GM23338 (cell line): ENCODE results near the gene ATG7.

ENCODE experiments used
- JUNB ChIP-seq: IDR thresholded peaks from one replicate; pipeline ENCODE4 v1.6.1; 2016; ENCODE audit warnings: antibody characterized with exemption; ENCODE audit not compliant: unreplicated experiment
- POLR2AphosphoS5 ChIP-seq: IDR thresholded peaks from 2 replicates; pipeline ENCODE4 v1.6.1; 2016; ENCODE audit warnings: antibody characterized with exemption, low read depth
- TF ChIP-seq, protein P1 (sequence below): IDR thresholded peaks from one replicate; pipeline ENCODE4 v1.6.1; 2018; ENCODE audit warnings: antibody characterized with exemption; ENCODE audit not compliant: unreplicated experiment

DNA sequence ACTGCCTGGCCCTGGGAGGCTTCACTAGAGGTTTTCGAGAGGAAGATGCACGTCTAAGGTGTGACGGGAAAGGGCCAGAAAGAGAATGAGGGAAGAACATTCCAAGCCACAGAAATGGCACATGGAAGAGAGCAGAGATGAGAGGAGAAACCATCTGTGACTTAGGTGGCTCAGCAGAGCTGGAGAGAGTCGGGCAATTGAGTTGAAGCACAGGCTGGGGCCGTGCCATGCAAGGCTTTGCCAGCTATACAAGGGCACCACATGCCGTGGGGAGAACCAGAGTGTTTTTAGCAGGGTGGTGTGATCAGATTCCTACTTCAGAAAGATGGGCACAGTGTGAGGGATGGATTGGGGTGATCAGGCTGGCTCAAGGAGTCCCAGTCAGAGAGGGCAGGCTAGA, 245.4 kb downstream of the ATG7 start:
- TF ChIP-seq, protein P1, sequence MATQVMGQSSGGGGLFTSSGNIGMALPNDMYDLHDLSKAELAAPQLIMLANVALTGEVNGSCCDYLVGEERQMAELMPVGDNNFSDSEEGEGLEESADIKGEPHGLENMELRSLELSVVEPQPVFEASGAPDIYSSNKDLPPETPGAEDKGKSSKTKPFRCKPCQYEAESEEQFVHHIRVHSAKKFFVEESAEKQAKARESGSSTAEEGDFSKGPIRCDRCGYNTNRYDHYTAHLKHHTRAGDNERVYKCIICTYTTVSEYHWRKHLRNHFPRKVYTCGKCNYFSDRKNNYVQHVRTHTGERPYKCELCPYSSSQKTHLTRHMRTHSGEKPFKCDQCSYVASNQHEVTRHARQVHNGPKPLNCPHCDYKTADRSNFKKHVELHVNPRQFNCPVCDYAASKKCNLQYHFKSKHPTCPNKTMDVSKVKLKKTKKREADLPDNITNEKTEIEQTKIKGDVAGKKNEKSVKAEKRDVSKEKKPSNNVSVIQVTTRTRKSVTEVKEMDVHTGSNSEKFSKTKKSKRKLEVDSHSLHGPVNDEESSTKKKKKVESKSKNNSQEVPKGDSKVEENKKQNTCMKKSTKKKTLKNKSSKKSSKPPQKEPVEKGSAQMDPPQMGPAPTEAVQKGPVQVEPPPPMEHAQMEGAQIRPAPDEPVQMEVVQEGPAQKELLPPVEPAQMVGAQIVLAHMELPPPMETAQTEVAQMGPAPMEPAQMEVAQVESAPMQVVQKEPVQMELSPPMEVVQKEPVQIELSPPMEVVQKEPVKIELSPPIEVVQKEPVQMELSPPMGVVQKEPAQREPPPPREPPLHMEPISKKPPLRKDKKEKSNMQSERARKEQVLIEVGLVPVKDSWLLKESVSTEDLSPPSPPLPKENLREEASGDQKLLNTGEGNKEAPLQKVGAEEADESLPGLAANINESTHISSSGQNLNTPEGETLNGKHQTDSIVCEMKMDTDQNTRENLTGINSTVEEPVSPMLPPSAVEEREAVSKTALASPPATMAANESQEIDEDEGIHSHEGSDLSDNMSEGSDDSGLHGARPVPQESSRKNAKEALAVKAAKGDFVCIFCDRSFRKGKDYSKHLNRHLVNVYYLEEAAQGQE: no peak
- no peak for TF ChIP-seq POLR2AphosphoS5
- TF ChIP-seq JUNB: no peak
